HG03066 (cell line): ENCODE measurements around the gene WEE1.
"Not testable (repeated sequence)": the region's sequence is repeated elsewhere in the genome, so short reads cannot be mapped to it uniquely, and the experiment has no call there.

Experiments
- ATAC-seq: cut with Tn5 transposase; IDR thresholded peaks from one replicate; pipeline ENCODE4 v1.9.1; 2021; ENCODE audit warnings: low read depth; ENCODE audit not compliant: unreplicated experiment

WEE1 gene

GRCh38 chr11:9573052-9573774 lies at the start of gene WEE1:
WEE1 (plus strand) TSS chr11:9573670; CDS start chr11:9573934, 264 bp downstream.
- peak; percentile 77 for ATAC-seq

- ATAC-seq: no peak
Observed at GRCh38 chr11:9524001-9524400, 49.5 kb upstream of the WEE1 start.

- ATAC-seq: no peak
Observed at GRCh38 chr11:9525116-9525515, 48.4 kb upstream of the WEE1 start.

- ATAC-seq: no peak
Observed at GRCh38 chr11:9527481-9528135, 45.9 kb upstream of the WEE1 start.

- no peak for ATAC-seq
Observed at GRCh38 chr11:9528136-9528501, 45.4 kb upstream of the WEE1 start.

GRCh38 chr11:9528573-9529333 lies 44.7 kb upstream of the WEE1 start:
- ATAC-seq: no peak

GRCh38 chr11:9529334-9529650 lies 44.2 kb upstream of the WEE1 start:
- ATAC-seq: no peak

GRCh38 chr11:9530020-9530621 lies 43.3 kb upstream of the WEE1 start:
- no peak for ATAC-seq

- ATAC-seq: no peak
Observed at GRCh38 chr11:9530901-9531625, 42.4 kb upstream of the WEE1 start.

- ATAC-seq: no peak
Observed at GRCh38 chr11:9533058-9533457, 40.4 kb upstream of the WEE1 start.

- no peak for ATAC-seq
Observed at GRCh38 chr11:9533736-9534473, 39.6 kb upstream of the WEE1 start.

- ATAC-seq: no peak
Observed at GRCh38 chr11:9535189-9535781, 38.2 kb upstream of the WEE1 start.

GRCh38 chr11:9538548-9538947 lies 34.9 kb upstream of the WEE1 start:
- no peak for ATAC-seq

- ATAC-seq: not testable (repeated sequence)
Observed at GRCh38 chr11:9549216-9549615, 24.3 kb upstream of the WEE1 start.

GRCh38 chr11:9550191-9550628 lies 23.3 kb upstream of the WEE1 start:
- no peak for ATAC-seq

- ATAC-seq: no peak
Observed at GRCh38 chr11:9561279-9561982, 12.0 kb upstream of the WEE1 start.

GRCh38 chr11:9562716-9563115 lies 10.8 kb upstream of the WEE1 start:
- ATAC-seq: no peak

GRCh38 chr11:9563196-9563730 lies 10.2 kb upstream of the WEE1 start:
- no peak for ATAC-seq
